HG02981 (cell line): Measurements from ENCODE around the gene STRADB.
"Not testable (repeated sequence)": the region's sequence is repeated elsewhere in the genome, so short reads cannot be mapped to it uniquely, and the experiment has no call there.

ENCODE experiments used
- ATAC-seq: cut with Tn5 transposase; IDR thresholded peaks from one replicate; pipeline ENCODE4 v1.9.1; 2021; ENCODE audit warnings: mild to moderate bottlenecking, moderate library complexity; ENCODE audit not compliant: unreplicated experiment

STRADB gene, protein sequence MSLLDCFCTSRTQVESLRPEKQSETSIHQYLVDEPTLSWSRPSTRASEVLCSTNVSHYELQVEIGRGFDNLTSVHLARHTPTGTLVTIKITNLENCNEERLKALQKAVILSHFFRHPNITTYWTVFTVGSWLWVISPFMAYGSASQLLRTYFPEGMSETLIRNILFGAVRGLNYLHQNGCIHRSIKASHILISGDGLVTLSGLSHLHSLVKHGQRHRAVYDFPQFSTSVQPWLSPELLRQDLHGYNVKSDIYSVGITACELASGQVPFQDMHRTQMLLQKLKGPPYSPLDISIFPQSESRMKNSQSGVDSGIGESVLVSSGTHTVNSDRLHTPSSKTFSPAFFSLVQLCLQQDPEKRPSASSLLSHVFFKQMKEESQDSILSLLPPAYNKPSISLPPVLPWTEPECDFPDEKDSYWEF

DNA sequence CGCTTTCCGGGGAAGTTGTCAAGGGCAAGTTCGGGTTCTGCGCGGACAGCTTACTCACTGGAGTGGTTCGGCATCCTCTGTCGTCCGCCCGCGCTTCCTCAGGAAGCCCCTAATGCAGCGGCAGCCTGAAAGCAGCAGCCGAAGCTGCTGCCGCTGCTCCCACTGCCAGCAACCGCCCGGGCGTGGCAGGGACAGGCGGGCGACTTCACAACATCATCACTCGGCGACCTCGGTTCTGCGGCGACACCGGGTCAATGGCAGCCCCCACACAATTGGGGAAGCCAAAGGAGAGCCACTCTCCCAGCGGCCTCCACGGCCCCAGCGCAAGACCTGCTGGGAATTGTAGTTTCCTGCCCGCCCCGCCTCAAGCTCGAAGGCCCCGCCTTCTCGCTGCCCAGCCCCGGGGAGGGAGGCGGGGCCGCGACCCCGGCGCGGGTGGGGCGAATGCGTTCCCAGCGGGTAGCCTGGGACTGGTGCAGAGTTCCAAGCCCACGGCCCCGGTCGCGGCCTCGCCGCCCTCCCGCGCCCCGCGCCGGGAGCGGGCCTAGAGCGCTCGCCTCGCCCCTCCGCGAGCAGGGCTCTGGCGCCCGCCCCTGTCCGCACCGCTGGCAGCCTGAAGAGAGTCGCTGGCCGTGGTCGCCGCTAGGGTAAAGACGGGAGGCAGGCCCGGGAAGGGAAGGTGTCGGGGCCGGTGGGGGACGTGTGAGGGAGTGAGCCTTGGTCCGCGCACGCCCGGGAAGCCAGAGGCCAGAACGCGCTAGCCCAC, at the start of gene STRADB, which contains the start of gene TRAK2:
STRADB (plus strand) TSS at position 449 of the 766 bp plus-strand sequence. CDS start 3,101 bp downstream, outside the sequence.
TRAK2 (minus strand) TSS at position 167 of the 766 bp plus-strand sequence. CDS start 30,951 bp downstream, outside the sequence.
- peak; percentile 94 for ATAC-seq

DNA sequence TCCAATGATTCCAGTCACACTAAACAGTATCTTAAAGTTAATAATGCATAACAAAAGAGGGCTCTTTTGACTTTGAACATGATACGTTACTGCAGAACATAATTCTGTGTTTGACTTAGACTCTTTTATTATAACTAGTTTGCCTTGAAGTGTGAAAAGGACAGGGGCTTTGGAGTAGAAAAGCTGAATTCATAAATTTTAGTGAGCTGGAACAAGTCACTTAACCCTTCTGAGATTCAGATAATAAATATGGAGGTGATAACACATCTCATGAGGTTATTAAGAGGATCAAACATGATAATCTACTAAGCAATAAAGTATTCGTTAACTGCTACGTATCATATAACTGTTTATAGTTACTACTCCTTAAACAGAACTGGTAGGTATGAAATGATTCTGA, 49.7 kb upstream of the STRADB start:
- no peak for ATAC-seq

DNA sequence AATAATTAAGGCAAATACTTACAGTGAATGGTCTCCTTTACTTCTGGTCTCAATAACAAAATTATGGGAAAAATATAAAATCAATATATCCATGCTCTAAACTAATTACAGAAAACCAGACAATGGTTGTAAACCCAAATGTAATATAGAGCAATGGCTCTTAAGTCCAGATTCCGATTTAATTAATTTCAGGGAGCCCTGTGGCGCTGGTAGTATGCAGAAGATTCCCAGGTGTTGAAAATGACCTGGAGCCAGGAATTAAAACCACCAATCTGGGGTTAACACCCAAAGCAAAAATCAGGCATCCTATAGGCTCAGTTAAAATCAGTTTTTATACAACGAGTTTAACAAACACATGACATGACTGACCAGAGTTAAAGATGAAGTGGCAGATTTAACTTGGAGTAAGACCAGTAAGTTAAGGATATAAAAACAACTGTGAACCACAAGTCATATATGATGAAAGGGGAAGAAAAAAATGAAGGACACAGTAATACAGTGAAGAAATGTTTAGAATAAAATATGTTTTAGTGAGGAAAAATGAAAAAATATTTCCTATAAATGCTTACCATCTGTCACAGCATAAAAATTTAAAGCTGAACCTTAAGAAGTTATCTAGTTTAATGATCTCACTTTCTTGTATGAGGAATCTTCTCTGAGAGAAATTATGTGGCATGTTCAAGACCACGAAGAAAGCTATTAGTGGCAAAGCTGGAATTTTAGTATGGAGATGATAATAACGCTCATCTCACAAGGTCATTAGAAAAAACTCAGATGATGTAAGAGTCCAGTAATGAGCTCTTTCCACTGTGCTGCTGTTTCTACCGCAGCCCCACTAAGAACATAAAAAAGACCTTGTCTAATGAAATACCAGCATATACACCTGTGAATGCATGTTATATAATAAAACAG, 48.6 kb upstream of the STRADB start:
- no peak for ATAC-seq

DNA sequence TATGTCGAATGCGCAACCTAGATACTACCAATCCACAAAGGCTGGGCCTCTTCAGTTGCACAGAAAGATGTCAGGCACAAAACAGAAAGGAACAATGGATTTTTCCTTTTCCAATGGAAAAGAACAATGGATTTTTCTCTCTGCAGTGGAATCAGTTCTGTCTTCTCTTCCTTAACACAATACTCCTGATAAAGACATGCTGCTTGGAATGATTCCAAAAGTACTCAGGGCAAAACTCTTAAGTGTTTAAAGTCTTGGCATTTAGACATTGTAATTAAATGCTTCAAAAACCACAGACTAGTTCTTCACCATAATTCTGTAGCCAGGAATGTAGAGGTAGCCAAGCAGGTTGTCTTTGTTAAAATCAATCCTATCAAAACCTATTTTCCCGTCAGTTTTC, 47.7 kb upstream of the STRADB start:
- ATAC-seq, result no peak

DNA sequence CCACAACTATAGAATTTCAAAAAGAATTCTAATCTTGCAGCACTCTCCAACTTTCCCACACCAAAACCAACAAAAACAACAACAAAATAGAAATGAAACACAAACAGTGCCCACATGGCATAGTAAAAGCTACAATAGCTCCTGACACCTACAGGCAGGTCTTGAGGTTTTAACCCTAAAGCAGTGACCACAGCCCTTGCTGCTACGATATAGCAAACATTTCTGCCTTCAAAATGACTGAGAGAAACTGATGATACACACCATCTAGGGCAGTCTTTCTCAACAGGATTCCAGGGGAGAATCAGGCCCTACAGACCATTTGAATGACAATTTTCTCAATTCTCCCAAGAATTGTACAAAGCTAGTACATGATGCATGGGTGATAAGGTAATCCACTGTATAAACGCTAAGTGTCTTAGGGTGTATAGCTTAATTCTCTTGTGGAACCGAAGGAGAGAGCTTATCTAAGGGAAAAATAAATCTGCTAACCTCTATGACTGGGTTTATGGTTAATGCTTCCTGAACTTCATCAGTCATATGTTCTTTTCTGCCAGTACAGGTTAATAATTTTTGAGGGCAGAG, 46.8 kb upstream of the STRADB start:
- ATAC-seq, result no peak

DNA sequence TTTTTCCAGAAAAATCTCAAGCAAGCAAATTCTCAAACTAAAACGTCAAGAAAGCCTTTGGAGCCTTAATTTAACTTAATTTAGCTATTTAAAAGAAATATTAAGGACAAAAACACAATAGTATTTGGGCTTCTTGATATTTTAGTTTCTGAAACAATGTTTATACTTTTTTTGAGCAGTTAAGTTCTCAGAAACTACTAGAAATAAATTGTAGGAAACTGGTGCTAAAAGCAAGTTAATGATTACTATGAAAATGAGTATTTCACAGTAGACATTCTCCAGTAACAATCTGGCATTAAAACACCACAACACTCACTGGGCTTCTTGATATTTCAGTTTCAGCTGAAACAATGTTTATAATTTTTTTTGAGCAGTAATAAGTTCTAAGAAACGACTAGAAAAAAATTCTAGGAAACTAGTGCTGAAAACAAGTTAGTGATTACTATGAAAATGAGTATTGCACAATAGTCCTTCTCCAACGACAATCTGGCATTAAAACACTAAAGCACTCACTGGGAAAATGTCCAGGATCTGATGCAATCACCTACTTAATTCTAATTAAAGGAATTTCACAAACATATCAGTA, 45.4 kb upstream of the STRADB start:
- ATAC-seq, result no peak

DNA sequence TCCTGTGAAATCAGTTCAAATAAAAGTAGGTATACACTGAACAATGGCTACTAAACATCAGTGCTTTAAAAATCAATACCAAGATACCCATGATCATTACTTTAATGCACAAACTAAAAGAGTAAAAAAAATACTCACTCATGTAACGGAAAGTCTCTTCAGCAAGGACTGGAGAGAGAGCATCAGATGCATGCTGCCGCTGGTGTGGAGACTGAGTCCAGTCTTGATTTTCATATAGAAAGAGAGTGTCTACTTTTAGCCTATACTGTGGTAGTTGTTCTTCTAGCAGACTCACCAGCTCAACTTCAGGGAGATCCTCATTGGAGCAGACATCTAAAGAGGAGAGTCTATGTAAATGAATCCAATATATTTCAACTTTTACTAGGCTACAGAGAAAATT, 44.3 kb upstream of the STRADB start:
- ATAC-seq, result no peak

DNA sequence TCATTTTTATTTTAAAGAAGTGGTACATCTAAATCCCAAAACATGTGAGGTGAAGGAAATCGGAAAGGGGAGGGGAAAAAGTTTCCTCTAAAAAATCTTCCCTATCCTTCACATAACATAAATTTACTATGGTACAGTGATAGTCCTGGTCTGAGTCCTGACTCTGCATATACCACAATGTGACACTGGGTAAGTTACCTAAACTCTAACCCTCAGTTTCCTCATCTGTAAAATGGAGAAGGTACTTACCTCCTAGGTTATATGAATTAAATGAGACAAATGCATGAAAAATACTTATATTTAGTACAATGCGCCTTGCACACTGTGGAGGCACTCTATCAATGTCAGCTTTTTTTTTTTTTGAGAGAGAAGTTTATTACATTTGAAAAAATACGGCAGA, 42.6 kb upstream of the STRADB start:
- ATAC-seq, result no peak

DNA sequence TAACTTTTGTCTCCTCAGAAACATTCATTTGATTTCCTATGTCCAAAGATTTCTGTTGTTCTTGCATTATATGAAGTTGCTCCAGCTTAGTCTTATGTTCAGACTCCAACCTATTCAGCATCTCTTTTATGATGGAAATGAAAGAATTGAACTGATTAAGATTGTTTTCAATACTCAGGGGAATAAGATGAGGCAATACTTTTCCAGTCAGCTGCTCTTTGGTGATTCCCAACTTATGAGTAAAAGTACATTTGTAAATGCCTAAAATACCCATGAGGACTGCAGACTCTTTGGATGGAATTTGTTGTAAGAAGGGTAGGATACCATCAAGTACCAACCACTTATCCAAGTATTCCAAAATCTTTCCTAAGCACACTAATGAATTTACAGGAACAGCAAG, 40.1 kb upstream of the STRADB start:
- no peak for ATAC-seq

DNA sequence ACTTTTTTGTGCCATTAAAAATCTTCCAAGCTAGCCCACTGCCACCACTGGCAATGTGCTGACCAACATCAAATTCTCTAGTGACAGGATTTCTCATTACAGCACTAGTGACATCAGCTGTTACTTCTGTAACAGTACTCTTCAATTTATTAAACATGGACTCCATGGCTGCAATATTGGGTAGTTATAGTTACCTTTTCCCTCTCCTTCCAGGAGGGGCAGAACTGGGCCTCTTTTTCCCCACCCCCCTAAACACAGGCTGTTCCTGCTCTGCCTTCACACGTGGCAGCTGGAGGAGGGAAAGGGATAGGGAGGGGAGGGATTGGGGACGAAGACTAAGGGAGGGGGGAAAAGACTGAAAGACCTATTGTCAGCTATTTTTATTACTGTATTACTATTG, 38.4 kb upstream of the STRADB start:
- no peak for ATAC-seq

DNA sequence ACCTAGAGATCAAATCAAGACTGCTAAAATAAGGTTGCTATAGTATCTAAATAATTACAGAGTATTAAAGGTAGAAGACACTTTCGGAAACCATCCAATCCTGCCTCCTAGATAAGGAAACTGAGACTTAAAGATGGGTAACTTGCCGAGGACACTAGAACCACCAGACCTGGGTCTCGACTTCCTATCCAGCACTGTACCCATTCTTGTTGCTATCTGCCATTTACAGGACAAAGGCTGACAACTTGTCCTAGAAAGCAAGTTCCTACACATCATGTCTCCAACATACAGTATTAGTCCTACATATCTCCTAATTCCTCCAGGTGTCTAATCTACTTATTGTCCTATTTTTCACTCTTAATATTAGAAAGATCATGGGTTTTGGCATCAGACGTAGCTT, 38.0 kb upstream of the STRADB start:
- ATAC-seq, result no peak

DNA sequence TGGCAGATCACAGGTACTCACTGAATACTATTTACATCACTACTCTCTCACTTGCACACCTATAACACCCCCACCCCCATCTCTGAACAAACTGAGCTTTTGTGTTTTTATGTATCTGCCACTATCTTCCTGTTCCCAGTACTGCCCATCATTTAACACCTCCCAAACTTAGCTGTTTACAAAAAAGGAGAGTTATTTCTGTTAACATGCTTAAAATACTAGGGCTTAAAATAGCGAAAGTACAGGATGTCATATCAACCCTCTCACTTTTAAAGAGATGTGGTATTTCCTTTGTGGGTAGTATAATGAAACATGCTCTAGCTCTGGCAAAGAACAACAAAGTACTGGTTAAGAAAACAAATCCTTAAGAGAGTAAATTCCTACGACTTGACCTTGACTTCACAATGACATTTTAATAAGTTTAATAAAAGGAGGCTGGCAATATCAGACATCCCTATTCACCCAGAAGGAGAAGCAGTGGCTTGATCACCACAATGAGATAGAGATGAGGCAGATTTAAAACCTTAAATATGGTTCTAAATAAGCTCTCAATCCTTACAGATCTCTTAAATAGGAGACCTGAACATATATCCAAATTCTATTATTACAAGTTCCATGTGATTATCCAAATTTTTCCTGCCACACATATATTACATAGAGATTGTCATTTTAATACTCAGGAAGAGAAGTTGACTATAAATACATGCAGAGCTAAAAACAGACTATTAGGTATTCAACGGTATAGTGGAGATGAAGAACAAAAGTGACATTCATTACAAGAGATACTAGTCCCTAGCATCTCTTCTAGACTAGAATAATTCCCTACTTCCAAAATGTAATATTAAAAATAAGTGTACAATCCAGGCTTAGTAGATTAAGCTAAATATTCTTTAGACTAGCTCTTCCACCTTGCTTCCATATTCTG, 37.2 kb upstream of the STRADB start:
- ATAC-seq, result no peak

DNA sequence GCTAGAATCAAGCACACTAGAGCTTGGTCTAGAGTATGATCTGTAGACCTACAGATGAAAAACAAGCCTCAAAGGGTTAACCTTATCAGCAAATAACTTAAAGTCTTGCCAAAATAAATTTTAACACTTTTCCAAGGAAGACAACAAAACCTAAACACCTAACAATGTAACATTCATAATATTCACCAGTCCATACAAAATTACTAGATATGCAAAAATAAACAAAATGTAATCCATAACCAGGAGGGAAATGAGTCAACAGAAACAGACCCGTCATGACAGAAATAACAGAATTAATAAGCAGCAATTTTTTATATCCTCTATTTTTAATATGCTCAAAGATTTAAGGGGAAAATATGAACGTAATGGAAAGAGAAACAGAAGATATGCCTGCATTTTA, 36.4 kb upstream of the STRADB start:
- no peak for ATAC-seq

DNA sequence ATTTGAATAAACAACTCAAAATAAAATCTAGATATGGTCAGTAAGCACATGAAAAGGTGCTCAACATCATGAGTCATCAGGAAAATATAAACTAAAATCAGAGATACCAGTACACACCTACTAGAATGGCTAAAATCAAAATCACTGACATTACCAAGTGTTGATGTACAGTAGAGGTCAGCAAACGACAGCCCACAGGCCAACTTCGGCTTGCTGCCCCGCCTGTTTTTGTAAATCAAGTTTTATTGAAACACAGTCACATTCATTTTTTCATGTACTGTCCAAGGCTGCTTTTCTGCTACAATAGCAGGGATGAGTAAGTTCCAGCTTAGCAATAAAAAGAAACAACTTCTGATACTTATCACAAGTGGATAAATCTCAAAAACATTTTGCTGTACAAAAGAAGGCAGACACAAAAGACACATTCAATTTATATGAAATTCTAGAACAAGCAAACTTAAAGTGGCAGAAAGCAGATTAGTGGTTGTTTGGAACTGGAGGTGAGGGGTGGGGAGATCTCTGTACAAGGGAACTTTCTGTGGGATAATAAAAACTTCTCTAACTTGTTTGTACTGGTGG, 32.4 kb upstream of the STRADB start:
- no peak for ATAC-seq

DNA sequence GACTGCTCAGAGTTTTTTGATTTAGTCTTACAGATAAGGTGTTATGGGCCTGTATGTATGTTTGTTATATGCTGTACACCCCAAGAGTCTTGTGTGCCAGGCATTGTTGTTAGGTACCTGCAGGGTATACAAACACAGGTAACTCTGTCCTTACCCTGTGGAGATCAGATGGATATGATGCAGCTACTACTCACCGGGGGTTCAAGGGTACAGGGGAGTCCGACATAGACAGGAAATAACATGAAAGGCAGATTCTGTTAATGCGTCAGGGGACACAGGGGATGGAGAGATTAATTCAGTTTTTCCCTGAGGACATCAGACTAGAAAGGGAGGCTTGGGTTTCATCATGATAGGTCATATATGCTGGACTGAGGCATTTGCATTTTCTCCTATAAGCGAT, 31.6 kb upstream of the STRADB start:
- no peak for ATAC-seq

DNA sequence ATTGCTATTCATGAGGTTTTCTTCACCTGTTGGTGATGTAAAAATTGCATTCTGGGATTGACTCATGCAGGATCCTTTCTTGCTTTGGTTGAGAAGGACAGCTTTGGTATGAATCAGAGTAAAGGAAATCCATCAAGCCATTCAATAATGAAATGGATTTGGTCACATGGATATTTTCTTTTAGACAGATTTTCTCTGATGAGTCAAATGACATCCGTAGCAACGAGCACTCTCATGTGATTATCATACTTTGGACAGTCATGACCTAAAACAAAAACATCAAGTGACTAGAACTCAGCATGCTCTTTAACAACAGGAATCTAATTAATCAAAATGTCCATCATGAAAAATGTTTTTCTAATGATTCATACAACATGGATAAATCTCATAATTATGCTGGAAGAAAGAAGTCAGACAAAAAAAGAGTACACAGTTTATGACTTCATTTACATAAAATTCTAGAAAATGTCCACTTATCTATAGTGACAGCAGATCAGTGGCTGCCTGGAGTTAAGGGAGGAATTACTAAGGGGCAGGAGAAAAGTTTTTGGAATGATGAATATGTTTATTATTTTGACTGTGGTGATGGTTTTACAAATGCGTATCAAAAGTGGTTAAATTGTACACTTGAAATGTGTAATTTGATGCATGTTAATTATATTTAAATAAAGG, 31.0 kb upstream of the STRADB start:
- ATAC-seq, result no peak

DNA sequence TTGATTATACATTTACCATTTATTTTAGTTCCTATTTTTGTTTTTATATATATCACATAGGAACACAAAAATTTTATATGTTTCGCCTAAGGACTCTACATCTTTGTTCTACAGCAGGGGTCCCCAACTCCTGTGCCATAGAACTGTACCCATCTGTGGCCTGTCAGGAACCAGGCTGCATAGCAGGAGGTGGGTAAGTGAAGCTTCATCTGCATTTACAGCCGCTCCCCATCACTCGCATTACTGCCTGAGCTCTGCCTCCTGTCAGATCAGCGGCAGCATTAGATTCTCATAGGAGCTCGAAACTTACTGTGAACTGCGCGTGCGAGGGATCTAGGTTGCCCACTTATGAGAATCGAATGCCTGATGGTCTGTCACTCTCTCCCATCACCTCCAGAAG, 25.6 kb upstream of the STRADB start:
- no peak for ATAC-seq

DNA sequence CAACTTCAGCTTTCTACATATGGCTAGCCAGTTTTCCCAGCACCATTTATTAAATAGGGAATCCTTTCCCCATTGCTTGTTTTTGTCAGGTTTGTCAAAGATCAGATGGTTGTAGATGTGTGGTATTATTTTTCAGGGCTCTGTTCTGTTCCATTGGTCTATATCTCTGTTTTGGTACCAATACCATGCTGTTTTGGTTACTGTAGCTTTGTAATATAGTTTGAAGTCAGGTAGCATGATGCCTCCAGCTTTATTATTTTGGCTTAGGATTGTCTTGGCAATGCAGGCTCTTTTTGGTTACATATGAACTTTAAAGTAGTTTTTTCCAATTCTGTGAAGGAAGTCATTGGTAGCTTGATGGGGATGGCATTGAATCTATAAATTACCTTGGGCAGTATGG, 23.2 kb upstream of the STRADB start:
- not testable (repeated sequence) for ATAC-seq
